Transverse colon (tissue), 4 donors: ENCODE measurements around the gene KLHL17. TPM values are rescaled to one million over a fixed set of nuclear protein-coding genes. Genes with fewer than 3 reads are reported as not detected.

Source experiments
- DNase-seq: peaks from one replicate; pipeline ENCODE4 v3.0.0-alpha.2; 2019
- H3K27ac ChIP-seq, 4 donors: fragments of 200-600 bp; sonication (generic); 2 replicates each; pipeline ENCODE4 v1.5.1; 2016 to 2018; ENCODE audit warnings: inconsistent platforms in 4 of 4
- H3K27me3 ChIP-seq: fragments of 200-600 bp; sonication (generic); 2 replicates; pipeline ENCODE4 v1.5.1; 2017; ENCODE audit warnings: inconsistent platforms
- H3K36me3 ChIP-seq, 4 donors: fragments of 200-600 bp; sonication (generic); 2 replicates each; pipeline ENCODE4 v1.5.1; 2017 to 2019; ENCODE audit warnings: inconsistent platforms in 4 of 4
- H3K4me1 ChIP-seq, 4 donors: fragments of 200-600 bp; sonication (generic); 2 replicates each; pipeline ENCODE4 v1.5.1; 2017 to 2020; ENCODE audit warnings: inconsistent platforms in 4 of 4
- H3K4me3 ChIP-seq, 4 donors: fragments of 200-600 bp; sonication (generic); 1 replicate in 1 of 4; 2 replicates in 3 of 4; pipeline versions ENCODE4 v1.5.1 to v1.6.1; 2017 to 2019; ENCODE audit warnings: inconsistent platforms in 4 of 4
- H3K9me3 ChIP-seq, 2 donors: fragments of 200-600 bp; sonication (generic); 2 replicates each; pipeline ENCODE4 v1.5.1; 2017 to 2019; ENCODE audit warnings: inconsistent platforms in 2 of 2
- EP300 ChIP-seq: sonication (generic); formaldehyde crosslinking; IDR thresholded peaks from one replicate; pipeline ENCODE4 v1.6.1; 2017; ENCODE audit warnings: antibody characterized with exemption, low read depth
- POLR2A ChIP-seq: fragments of 450-650 bp; IDR thresholded peaks from one replicate; pipeline ENCODE4 v1.6.1; 2016; ENCODE audit warnings: antibody characterized with exemption, mild to moderate bottlenecking, moderate library complexity
- POLR2AphosphoS5 ChIP-seq, 3 donors: sonication (generic); formaldehyde crosslinking; IDR thresholded peaks; one replicate each; pipeline ENCODE4 v1.6.1; 2016; ENCODE audit warnings: antibody characterized with exemption in 3 of 3
- WGBS, 2 donors: methylation state at CpG; one replicate each; pipeline ENCODE4 v1.1.5; 2018; ENCODE audit warnings: low coverage in 1 of 2; 5-methylcytosine and 5-hydroxymethylcytosine counted together
- in situ Hi-C, 4 donors: fragments of 200-750 bp; cut with MboI; loops; one replicate each; pipeline versions ENCODE4 v1.15.0 to v1.15.1; 2017; ENCODE audit warnings: low sequenced_read_pairs in 3 of 4, low pct_ligation_motif_present in 1 of 4, low pct_unique_long_range_greater_than_20kb in 1 of 4
- intact Hi-C: fragments of 100-400 bp; cut with DNase I; formaldehyde crosslinking; loops from one replicate; pipeline ENCODE4 v1.15.1; 2023; ENCODE audit warnings: low total_unique reads
- total RNA-seq, 4 donors: library from RNA; depleted of rRNA; stranded (reverse); fragments of >200 nt; gene quantifications; one replicate each; pipeline ENCODE4 v1.1.0, GENCODE V29; 2016
- TF ChIP-seq, protein P1 (sequence below), 5 experiments: fragments of 200-600 bp in 3 of 5; fragments of 450-650 bp in 2 of 5; sonication (generic) in 3 of 5; IDR thresholded peaks; 1 replicate in 2 of 5; 2 replicates in 3 of 5; pipeline ENCODE4 v1.5.1; 2016 to 2017; ENCODE audit warnings: antibody characterized with exemption in 5 of 5, inconsistent platforms in 3 of 5, mild to moderate bottlenecking in 2 of 5, moderate library complexity in 1 of 5

The KLHL17 gene
- total RNA-seq, 4 donors from 2014 or later: 10.8 to 26.1 (median 11.4) TPM

DNA sequence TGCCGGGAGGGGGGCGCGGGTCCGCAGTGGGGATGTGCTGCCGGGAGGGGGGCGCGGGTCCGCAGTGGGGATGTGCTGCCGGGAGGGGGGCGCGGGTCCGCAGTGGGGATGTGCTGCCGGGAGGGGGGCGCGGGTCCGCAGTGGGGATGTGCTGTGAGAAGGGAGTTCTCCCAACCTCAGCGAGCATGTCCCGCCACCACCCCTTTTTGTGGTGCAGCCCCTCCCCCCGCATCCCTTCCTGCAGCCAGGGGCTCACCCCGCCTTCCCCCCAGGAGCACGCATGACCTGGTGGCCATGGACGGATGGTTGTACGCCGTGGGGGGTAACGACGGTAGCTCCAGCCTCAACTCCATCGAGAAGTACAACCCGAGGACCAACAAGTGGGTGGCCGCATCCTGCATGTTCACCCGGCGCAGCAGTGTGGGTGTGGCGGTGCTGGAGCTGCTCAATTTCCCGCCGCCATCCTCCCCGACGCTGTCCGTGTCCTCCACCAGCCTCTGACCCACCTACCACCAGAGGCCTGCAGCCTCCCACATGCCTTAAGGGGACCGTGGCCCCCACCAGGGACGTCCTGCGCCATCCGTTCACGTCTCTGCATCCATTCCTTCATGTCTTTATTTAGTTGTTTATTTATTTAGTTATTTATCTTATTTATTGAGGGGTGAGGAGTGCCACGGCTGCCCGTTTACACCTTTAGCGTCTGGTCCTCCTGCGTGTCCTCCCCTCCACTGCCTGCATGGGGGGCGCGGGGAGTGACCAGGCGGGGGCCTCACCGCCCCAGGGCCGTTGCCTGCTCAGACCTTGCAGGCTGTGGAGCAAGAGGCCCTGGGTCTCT is 4.5 kb downstream of the KLHL17 start:
- Histone ChIP-seq H3K27me3 (peaks cover 18% of the 10 kb centered on the region), H3K36me3 (no peaks in the 10 kb centered on the region), H3K9me3 (no peaks in the 10 kb centered on the region), H3K4me3 (no peak overlapping the region), H3K4me1 (peaks cover 14 to 28% (median 22%) of the 10 kb centered on the region in 4 donors), H3K27ac (no peak overlapping the region)
- in situ Hi-C loops: no loop called here
- WGBS, 2 donors: 93% methylated on average over 3 to 37 of the region's 51 CpGs
- no peak for TF ChIP-seq POLR2A
- TF ChIP-seq, protein P1, sequence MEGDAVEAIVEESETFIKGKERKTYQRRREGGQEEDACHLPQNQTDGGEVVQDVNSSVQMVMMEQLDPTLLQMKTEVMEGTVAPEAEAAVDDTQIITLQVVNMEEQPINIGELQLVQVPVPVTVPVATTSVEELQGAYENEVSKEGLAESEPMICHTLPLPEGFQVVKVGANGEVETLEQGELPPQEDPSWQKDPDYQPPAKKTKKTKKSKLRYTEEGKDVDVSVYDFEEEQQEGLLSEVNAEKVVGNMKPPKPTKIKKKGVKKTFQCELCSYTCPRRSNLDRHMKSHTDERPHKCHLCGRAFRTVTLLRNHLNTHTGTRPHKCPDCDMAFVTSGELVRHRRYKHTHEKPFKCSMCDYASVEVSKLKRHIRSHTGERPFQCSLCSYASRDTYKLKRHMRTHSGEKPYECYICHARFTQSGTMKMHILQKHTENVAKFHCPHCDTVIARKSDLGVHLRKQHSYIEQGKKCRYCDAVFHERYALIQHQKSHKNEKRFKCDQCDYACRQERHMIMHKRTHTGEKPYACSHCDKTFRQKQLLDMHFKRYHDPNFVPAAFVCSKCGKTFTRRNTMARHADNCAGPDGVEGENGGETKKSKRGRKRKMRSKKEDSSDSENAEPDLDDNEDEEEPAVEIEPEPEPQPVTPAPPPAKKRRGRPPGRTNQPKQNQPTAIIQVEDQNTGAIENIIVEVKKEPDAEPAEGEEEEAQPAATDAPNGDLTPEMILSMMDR (IDR thresholded peaks at IDR 0.05): no peak
- TF ChIP-seq POLR2AphosphoS5 (IDR thresholded peaks at IDR 0.05): no peak
- TF ChIP-seq EP300: no peak
- intact Hi-C loops: loop anchor here (5.0 kb wide), 1 partner anchor 53 kb away; no protein-coding TSS in a partner anchor
- no peak for DNase-seq

DNA sequence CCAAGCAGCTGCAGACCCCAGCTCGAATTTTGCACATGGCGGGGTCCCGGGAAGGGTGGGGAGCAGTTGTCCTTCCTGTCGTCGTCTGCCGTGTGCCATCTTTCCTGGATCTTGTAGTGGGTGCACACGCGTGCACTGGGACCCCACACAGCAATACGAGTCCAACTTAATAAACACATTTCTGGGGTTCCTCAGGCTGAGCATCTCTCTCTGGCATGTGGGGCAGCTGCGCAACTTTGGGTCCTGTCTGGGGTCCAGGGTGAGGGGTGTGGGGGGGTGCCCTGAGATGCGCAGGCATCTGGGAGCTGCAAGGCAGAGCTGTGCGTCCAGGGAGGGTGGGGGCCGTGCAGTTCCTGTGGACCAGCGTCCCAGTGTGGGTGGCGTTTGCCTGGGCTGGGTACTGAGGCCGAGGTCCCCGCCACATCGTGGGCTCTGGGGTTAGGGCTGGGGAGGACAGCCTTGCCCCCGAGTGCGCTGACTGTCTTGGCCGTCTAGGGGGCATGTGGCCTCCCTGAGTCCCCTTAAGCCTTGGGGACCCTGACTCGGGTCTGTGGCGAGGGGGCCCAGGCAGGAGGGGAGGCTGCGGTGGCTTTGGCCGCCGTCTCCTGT is 5.2 kb downstream of the KLHL17 start:
- H3K36me3 ChIP-seq: no peaks in the 10 kb centered on the region
- WGBS, 2 donors: 81 to 85% methylated on average over 4 to 26 of the region's 26 CpGs
- H3K4me1 ChIP-seq: peaks cover 12 to 23% (median 18%) of the 10 kb centered on the region in 4 donors
- peak overlapping the region in 2 of 4 donors; percentile 72 to 76 for H3K27ac ChIP-seq
- peaks cover 24% of the 10 kb centered on the region for H3K27me3 ChIP-seq
- intact Hi-C loops (loop anchor here (5.0 kb wide), 1 partner anchor 53 kb away; no protein-coding TSS in a partner anchor), in situ Hi-C loops (no loop called here)
- H3K4me3 ChIP-seq: no peak overlapping the region
- TF ChIP-seq, protein P1 (IDR thresholded peaks at IDR 0.05): no peak
- no peak for TF ChIP-seq POLR2A
- no peak for TF ChIP-seq POLR2AphosphoS5 (IDR thresholded peaks at IDR 0.05)
- TF ChIP-seq EP300: no peak
- DNase-seq: no peak
- no peaks in the 10 kb centered on the region for H3K9me3 ChIP-seq

DNA sequence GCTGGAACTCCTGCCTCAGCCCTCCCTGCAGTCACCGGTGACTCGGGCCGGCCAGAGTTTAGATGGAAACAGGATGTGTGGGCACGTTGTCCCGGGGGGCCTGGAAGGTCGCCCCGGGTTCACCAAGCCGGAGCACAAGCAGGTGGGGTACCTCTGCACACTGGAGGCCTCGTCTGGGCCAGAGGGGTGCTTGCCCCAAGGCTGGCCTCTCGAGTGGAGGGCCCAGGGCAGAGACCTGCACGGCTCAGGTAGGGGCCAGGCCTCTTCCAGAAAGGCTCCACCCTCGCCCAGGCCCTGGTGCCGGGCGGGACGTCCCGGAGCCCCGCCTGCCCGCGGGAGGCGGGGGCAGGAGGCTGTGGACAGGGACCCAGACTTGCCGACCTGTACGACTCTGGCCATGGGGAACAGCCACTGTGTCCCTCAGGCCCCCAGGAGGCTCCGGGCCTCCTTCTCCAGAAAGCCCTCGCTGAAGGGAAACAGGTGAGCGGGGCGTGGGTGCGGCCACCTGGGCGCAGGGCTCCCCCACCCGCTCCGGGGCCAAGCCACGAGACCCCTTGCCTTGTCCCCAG is 5.8 kb downstream of the KLHL17 start, which contains the start of gene PLEKHN1:
TSS of gene PLEKHN1 (plus strand) at position 348 of the 569 bp plus-strand sequence. CDS start at position 398, 50 bp downstream.
- in situ Hi-C loops (no loop called here), intact Hi-C loops (loop anchor here (5.0 kb wide), 1 partner anchor 54 kb away; no protein-coding TSS in a partner anchor)
- H3K4me1 ChIP-seq: peaks cover 12 to 21% (median 17%) of the 10 kb centered on the region in 4 donors
- H3K4me3 ChIP-seq: peak within 1 kb of the TSS; percentile 17 to 69 (median 52)
- peak within 1 kb of the TSS; percentile 72 to 78 (median 75) for H3K27ac ChIP-seq
- no peaks in the 10 kb centered on the region for H3K9me3 ChIP-seq
- WGBS, 2 donors: 22% methylated on average over 20 of the region's 31 CpGs; no CpG with 5 or more reads in 1 of the 2 donors
- H3K36me3 ChIP-seq: no peaks in the 10 kb centered on the region
- peak; percentile 60 for DNase-seq
- no peak for TF ChIP-seq POLR2AphosphoS5 (IDR thresholded peaks at IDR 0.05)
- H3K27me3 ChIP-seq: peaks cover 30% of the 10 kb centered on the region

DNA sequence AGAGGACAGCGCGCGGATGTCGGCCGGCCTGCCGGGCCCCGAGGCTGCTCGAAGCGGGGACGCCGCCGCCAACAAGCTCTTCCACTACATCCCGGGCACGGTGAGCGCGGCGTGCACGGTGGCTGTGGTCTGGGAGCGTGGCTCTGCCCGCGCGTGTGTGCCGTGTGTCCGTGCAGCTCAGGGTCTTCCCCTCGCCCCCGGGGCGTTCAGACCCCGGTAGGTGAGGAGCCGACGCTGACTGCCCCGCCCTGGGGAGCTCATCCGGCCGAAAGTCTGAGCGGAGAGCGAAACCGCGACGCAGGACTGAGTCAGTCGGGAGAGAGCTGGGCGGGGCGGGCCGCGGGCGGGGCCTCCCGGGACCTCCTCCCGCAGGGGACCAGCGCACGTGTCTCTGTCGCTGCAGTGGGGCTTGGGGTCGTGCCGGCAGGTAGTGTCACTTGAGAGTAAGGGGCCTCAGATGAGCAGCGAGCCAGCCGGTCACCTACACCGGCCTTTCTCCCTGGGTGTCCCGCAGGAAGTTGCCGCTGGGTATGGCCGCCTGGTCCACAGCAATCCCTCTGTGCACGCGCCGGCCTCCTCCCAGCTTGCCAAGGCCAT is 6.4 kb downstream of the KLHL17 start:
- Histone ChIP-seq H3K27ac (peak overlapping the region; percentile 72 to 78 (median 75)), H3K4me3 (peak overlapping the region; percentile 17 to 69 (median 52)), H3K27me3 (peaks cover 35% of the 10 kb centered on the region), H3K36me3 (no peaks in the 10 kb centered on the region), H3K9me3 (no peaks in the 10 kb centered on the region), H3K4me1 (peaks cover 12 to 16% (median 15%) of the 10 kb centered on the region in 4 donors)
- peak; percentile 85 for DNase-seq
- in situ Hi-C loops: no loop called here
- 0% methylated on average over 17 of the region's 60 CpGs; no CpG with 5 or more reads in 1 of the 2 donors for WGBS, 2 donors
- intact Hi-C loops: loop anchor here (5.0 kb wide), 1 partner anchor 55 kb away; no protein-coding TSS in a partner anchor
- TF ChIP-seq POLR2A (no peak), POLR2AphosphoS5 (IDR thresholded peaks at IDR 0.05) (peak; percentile 46 to 63 (median 62))
- TF ChIP-seq, protein P1 (IDR thresholded peaks at IDR 0.05): no peak
